IMR-90 (cell line): ENCODE data around the gene MMP10. TPM values are rescaled to one million over a fixed set of nuclear protein-coding genes. Genes with fewer than 3 reads are reported as not detected.

ENCODE experiments used
- ATAC-seq: fragments of 200-7000 bp; cut with Tn5 transposase; 2 replicates; pipeline ENCODE4 v1.9.1; 2020; ENCODE audit warnings: low read depth, mild to moderate bottlenecking, moderate library complexity
- BruUV-seq: library from RNA; stranded (reverse); fragments of 400-500 nt; replicated peaks from 2 replicates; lab custom pipeline; 2021; lab: Mats Ljungman, UMichigan
- CTCF ChIA-PET: fragments of 300-600 bp; formaldehyde crosslinking; extraction: SDS; loops from one replicate; lab custom pipeline; 2021; ENCODE audit warnings: antibody characterized with exemption; lab: Yijun Ruan, JAX
- POLR2A ChIA-PET: fragments of 300-600 bp; sonication (Branson Sonifier 250); formaldehyde crosslinking; loops from one replicate; lab custom pipeline; 2022; ENCODE audit warnings: antibody characterized with exemption; ENCODE audit not compliant: unreplicated experiment; lab: Charles Lee
- DNase-seq: peaks from one replicate; pipeline ENCODE4 v3.0.0; 2013
- H2AFZ ChIP-seq: replicated peaks from 2 replicates; pipeline ENCODE3; 2013; ENCODE audit warnings: low read length, mild to moderate bottlenecking; ENCODE audit not compliant: poor library complexity
- H2AK5ac ChIP-seq: 2 replicates; pipeline ENCODE4 v1.6.1; 2013; ENCODE audit warnings: low read depth, low read length, inconsistent platforms
- H2AK9ac ChIP-seq: replicated peaks from 2 replicates; pipeline ENCODE3; 2013; ENCODE audit warnings: mild to moderate bottlenecking, low read depth, low read length, moderate library complexity; ENCODE audit not compliant: poor library complexity
- H2BK120ac ChIP-seq: 2 replicates; pipeline ENCODE4 v1.6.1; 2013; ENCODE audit warnings: low read depth, low read length, inconsistent platforms
- H2BK15ac ChIP-seq: 3 replicates; pipeline ENCODE4 v1.6.1; 2013; ENCODE audit warnings: low read depth, low read length, inconsistent platforms
- H2BK20ac ChIP-seq: 2 replicates; pipeline ENCODE4 v1.6.1; 2013; ENCODE audit warnings: low read depth, mild to moderate bottlenecking, inconsistent platforms, low read length, moderate library complexity
- H2BK5ac ChIP-seq: 2 replicates; pipeline ENCODE4 v1.6.1; 2013; ENCODE audit warnings: mild to moderate bottlenecking, low read depth, low read length, inconsistent platforms; ENCODE audit not compliant: poor library complexity, severe bottlenecking
- H3K14ac ChIP-seq: replicated peaks from 2 replicates; pipeline ENCODE4 v1.6.1; 2013; ENCODE audit warnings: low read depth, low read length, inconsistent platforms
- H3K18ac ChIP-seq: 2 replicates; pipeline ENCODE4 v1.6.1; 2013; ENCODE audit warnings: low read depth, low read length, control low read depth
- H3K23ac ChIP-seq: 2 replicates; pipeline ENCODE4 v1.6.1; 2013; ENCODE audit warnings: low read depth, low read length, inconsistent platforms
- H3K27ac ChIP-seq: 2 replicates; pipeline ENCODE4 v1.5.1; 2013; ENCODE audit warnings: mild to moderate bottlenecking, control low read depth, low read length; ENCODE audit not compliant: insufficient read depth
- H3K27me3 ChIP-seq: 2 replicates; pipeline ENCODE4 v1.6.1; 2013; ENCODE audit warnings: low read length; ENCODE audit not compliant: control insufficient read depth, insufficient read depth
- H3K36me3 ChIP-seq: 2 replicates; pipeline ENCODE4 v1.6.1; 2013; ENCODE audit warnings: low read length, mixed read lengths; ENCODE audit not compliant: control insufficient read depth, insufficient read depth
- H3K4ac ChIP-seq: 2 replicates; pipeline ENCODE4 v1.6.1; 2013; ENCODE audit warnings: low read depth, low read length, inconsistent platforms
- H3K4me1 ChIP-seq: 2 replicates; pipeline ENCODE4 v1.6.1; 2013; ENCODE audit warnings: low read length, mixed read lengths; ENCODE audit not compliant: control insufficient read depth, insufficient read depth
- H3K4me2 ChIP-seq: 2 replicates; pipeline ENCODE4 v1.6.1; 2013; ENCODE audit warnings: low read depth, mild to moderate bottlenecking, control low read depth, low read length, moderate library complexity
- H3K4me3 ChIP-seq: 2 replicates; pipeline ENCODE4 v1.5.1; 2013; ENCODE audit warnings: low read depth, mild to moderate bottlenecking, control low read depth, low read length, moderate library complexity; ENCODE audit not compliant: insufficient read depth
- H3K56ac ChIP-seq: 2 replicates; pipeline ENCODE4 v1.6.1; 2013; ENCODE audit warnings: low read length, inconsistent platforms; ENCODE audit not compliant: insufficient read depth; ENCODE audit errors: extremely low read depth
- H3K79me1 ChIP-seq, 2 experiments: 2 replicates each; pipeline ENCODE4 v1.6.1; 2013; ENCODE audit warnings: low read length in 2 of 2, inconsistent platforms in 1 of 2, low read depth in 1 of 2
- H3K9ac ChIP-seq: 2 replicates; pipeline ENCODE4 v1.6.1; 2013; ENCODE audit warnings: low read depth, low read length, control low read depth
- H3K9me1 ChIP-seq: 2 replicates; pipeline ENCODE4 v1.6.1; 2013; ENCODE audit warnings: low read length, inconsistent platforms; ENCODE audit not compliant: insufficient read depth
- H3K9me3 ChIP-seq: 2 replicates; pipeline ENCODE4 v1.6.1; 2013; ENCODE audit warnings: low read length; ENCODE audit not compliant: control insufficient read depth, insufficient read depth
- H4K20me1 ChIP-seq: 2 replicates; pipeline ENCODE4 v1.6.1; 2013; ENCODE audit warnings: low read length, inconsistent platforms; ENCODE audit not compliant: insufficient read depth
- H4K5ac ChIP-seq: 2 replicates; pipeline ENCODE4 v1.6.1; 2013; ENCODE audit warnings: mild to moderate bottlenecking, low read depth, low read length, control low read depth
- H4K8ac ChIP-seq, 2 experiments: 2 replicates each; pipeline ENCODE4 v1.6.1; 2013; ENCODE audit warnings: low read depth in 2 of 2, low read length in 2 of 2, control low read depth in 1 of 2, inconsistent platforms in 1 of 2
- H4K91ac ChIP-seq: 2 replicates; pipeline ENCODE4 v1.6.1; 2013; ENCODE audit warnings: low read depth, low read length, inconsistent platforms; ENCODE audit not compliant: insufficient read depth
- BHLHE40 ChIP-seq: fragments of 150-350 bp; IDR thresholded peaks from 2 replicates; pipeline ENCODE4 v1.6.1; 2016; ENCODE audit warnings: mild to moderate bottlenecking, low read depth, low read length
- CEBPB ChIP-seq: IDR thresholded peaks from 2 replicates; pipeline ENCODE4 v1.6.1; 2012; ENCODE audit warnings: low read depth, low read length, improper control_type of control experiment
- CHD1 ChIP-seq: IDR thresholded peaks from 2 replicates; pipeline ENCODE4 v1.6.1; 2012; ENCODE audit warnings: low read depth, low read length, improper control_type of control experiment
- CTCF ChIP-seq: conservative IDR thresholded peaks from 2 replicates; pipeline ENCODE4 v1.5.1; 2012; ENCODE audit warnings: mild to moderate bottlenecking, low read depth, low read length, improper control_type of control experiment
- ELK1 ChIP-seq: fragments of 150-350 bp; IDR thresholded peaks from 2 replicates; pipeline ENCODE4 v1.6.1; 2016; ENCODE audit warnings: low read depth, mild to moderate bottlenecking, low read length, moderate library complexity, borderline replicate concordance
- FOS ChIP-seq: fragments of 150-350 bp; IDR thresholded peaks from 2 replicates; pipeline ENCODE4 v1.6.1; 2016; ENCODE audit warnings: low read depth, low read length
- MAFK ChIP-seq: IDR thresholded peaks from 2 replicates; pipeline ENCODE4 v1.6.1; 2012; ENCODE audit warnings: low read depth, low read length, improper control_type of control experiment
- MAZ ChIP-seq: IDR thresholded peaks from 2 replicates; pipeline ENCODE4 v1.6.1; 2012; ENCODE audit warnings: low read depth, mild to moderate bottlenecking, low read length, improper control_type of control experiment, moderate library complexity, borderline replicate concordance
- MXI1 ChIP-seq: IDR thresholded peaks from 2 replicates; pipeline ENCODE4 v1.6.1; 2012; ENCODE audit warnings: low read depth, mild to moderate bottlenecking, low read length, moderate library complexity, borderline replicate concordance
- NFE2L2 ChIP-seq: fragments of 150-350 bp; IDR thresholded peaks from 2 replicates; pipeline ENCODE4 v1.6.1; 2016; ENCODE audit warnings: low read depth, mild to moderate bottlenecking, low read length
- RAD21 ChIP-seq: IDR thresholded peaks from 2 replicates; pipeline ENCODE4 v1.6.1; 2012; ENCODE audit warnings: low read length, improper control_type of control experiment
- RFX5 ChIP-seq: IDR thresholded peaks from 2 replicates; pipeline ENCODE4 v1.8.0; 2012; ENCODE audit warnings: low read depth, mild to moderate bottlenecking, low read length, moderate library complexity
- SMC3 ChIP-seq: fragments of 150-350 bp; IDR thresholded peaks from 2 replicates; pipeline ENCODE4 v1.6.1; 2016; ENCODE audit warnings: low read depth, mild to moderate bottlenecking, antibody characterized with exemption, low read length, moderate library complexity
- USF2 ChIP-seq: fragments of 150-350 bp; IDR thresholded peaks from 2 replicates; pipeline ENCODE4 v1.6.1; 2017; ENCODE audit warnings: mild to moderate bottlenecking, antibody characterized with exemption, low read length, low read depth
- WGBS, 2 experiments: methylation state at CpG; one replicate each; pipeline versions ENCODE4 v1.1.5 to v1.1.7; 2013; ENCODE audit warnings: missing lambda C conversion rate in 2 of 2; ENCODE audit not compliant: insufficient read length in 1 of 2; ENCODE audit errors: extremely low coverage in 2 of 2; 5-methylcytosine and 5-hydroxymethylcytosine counted together
- dilution Hi-C: fragments of 300-500 bp; cut with HindIII; formaldehyde crosslinking; loops from one replicate; pipeline ENCODE4 v1.14.3; 2018; ENCODE audit warnings: low sequenced_read_pairs; ENCODE audit not compliant: unreplicated experiment
- in situ Hi-C: fragments of 300-500 bp; cut with MboI; formaldehyde crosslinking; loops from 3 replicates; pipeline ENCODE4 v1.14.3; 2019; ENCODE audit warnings: low sequenced_read_pairs, inconsistent platforms, mixed read lengths
- intact Hi-C: fragments of 100-400 bp; cut with micrococcal nuclease; formaldehyde crosslinking; loops from 2 replicates; pipeline ENCODE4 v1.10.0; 2022
- polyA plus RNA-seq, 3 experiments: library from polyadenylated mRNA; depleted of rRNA; stranded (reverse); fragments of >200 nt; gene quantifications; 2 replicates each; pipeline ENCODE4 v1.2.3, GENCODE V29; 2012; ENCODE audit warnings: low replicate concordance in 1 of 3
- total RNA-seq: library from RNA; depleted of rRNA; stranded (reverse); fragments of >200 nt; gene quantifications from 2 replicates; pipeline ENCODE4 v1.2.3, GENCODE V29; 2012

MMP10 gene
- total and polyA plus RNA-seq, 2 of the 4 experiments (the other 2 are of a cell fraction) = not detected

- H2AK9ac ChIP-seq = no peak overlapping the region
- no peaks in the 10 kb centered on the region for H3K79me1 ChIP-seq
- ATAC-seq (no peak), DNase-seq (no peak)
- H2BK15ac ChIP-seq = no peak overlapping the region
- no peak overlapping the region for H3K4me3 ChIP-seq
- no peaks in the 10 kb centered on the region for H3K9me3 ChIP-seq
- no peak overlapping the region for H3K14ac ChIP-seq
- ChIA-PET POLR2A (no interaction called here), CTCF (no interaction called here)
- H4K8ac ChIP-seq = no peak overlapping the region
- no peak overlapping the region for H3K9ac ChIP-seq
- 93% methylated on average over 3 of the region's 5 CpGs; no CpG with 5 or more reads in 1 of the 2 experiments for WGBS, 2 experiments
- H3K4ac ChIP-seq = no peak overlapping the region
- H2AFZ ChIP-seq = no peak overlapping the region
- no peak overlapping the region for H3K18ac ChIP-seq
- H2BK5ac ChIP-seq = no peak overlapping the region
- no peaks in the 10 kb centered on the region for H4K20me1 ChIP-seq
- H3K27ac ChIP-seq = no peak overlapping the region
- H4K5ac ChIP-seq = no peak overlapping the region
- no peak overlapping the region for H4K91ac ChIP-seq
- TF ChIP-seq USF2 (no peak), SMC3 (no peak), RFX5 (no peak), CHD1 (no peak), RAD21 (no peak), ELK1 (no peak), MAZ (no peak), MXI1 (no peak), FOS (no peak), NFE2L2 (no peak), MAFK (no peak), CEBPB (no peak), BHLHE40 (no peak), CTCF (no peak)
- no peak overlapping the region for H2BK20ac ChIP-seq
- no peaks in the 10 kb centered on the region for H3K9me1 ChIP-seq
- no peak overlapping the region for H3K56ac ChIP-seq
- no peaks in the 10 kb centered on the region for H3K4me1 ChIP-seq
- dilution Hi-C loops (no loop called here), intact Hi-C loops (no loop called here), in situ Hi-C loops (no loop called here)
- no TSS peak for BruUV-seq
- H3K4me2 ChIP-seq = no peak overlapping the region
- H3K23ac ChIP-seq = no peak overlapping the region
- H3K27me3 ChIP-seq = no peaks in the 10 kb centered on the region
- H2BK120ac ChIP-seq = no peak overlapping the region
- no peaks in the 10 kb centered on the region for H3K36me3 ChIP-seq
- H2AK5ac ChIP-seq = no peak overlapping the region
Observed at GRCh38 chr11:102792604-102793003, 12.2 kb upstream of the MMP10 start.
